ENCODE data around the gene ORC3. TPM values are rescaled to one million over a fixed set of nuclear protein-coding genes. Genes with fewer than 3 reads are reported as not detected.

Gene ORC3
- total and polyA plus RNA-seq, 2 donors (not counting 1 experiment from before 2014, with no cell fraction given), result 16.1 to 31.2 TPM

DNA sequence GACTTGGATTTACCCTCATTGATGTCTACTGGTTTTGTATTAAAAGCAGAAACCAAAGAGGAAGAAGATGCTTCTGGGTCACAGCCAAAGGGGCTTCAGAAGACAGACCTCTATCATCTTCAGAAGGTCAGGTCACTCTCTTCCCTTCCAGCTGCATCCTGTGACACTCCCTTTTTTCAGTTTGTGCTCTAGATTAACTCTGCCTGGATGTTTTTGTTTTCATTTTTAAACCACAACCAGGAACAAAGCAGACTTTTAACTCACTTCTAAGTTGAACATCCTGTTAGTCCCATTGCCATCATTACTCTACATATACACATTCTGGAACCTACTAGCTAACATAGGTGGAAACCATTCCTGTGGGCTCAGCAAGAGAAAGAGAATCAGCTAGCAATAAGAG, 66.9 kb downstream of the ORC3 start:
- peaks cover 2 to 11% of the 10 kb centered on the region in 2 experiments for H3K36me3 ChIP-seq (replicated peaks in 1 of 2; ENCODE audit: control extremely low read depth in 1 of 2, control insufficient read depth in 1 of 2, extremely low read depth in 1 of 2, insufficient read depth in 2 of 2, low read length in 1 of 2)
- H2AFZ ChIP-seq (ENCODE audit: insufficient read depth, low read depth, low read length, poor library complexity, severe bottlenecking), result no peak overlapping the region
- H3K4me1 ChIP-seq (ENCODE audit: control insufficient read depth in 2 of 2, insufficient read depth in 2 of 2, low read length in 2 of 2), result peaks cover 2 to 3% of the 10 kb centered on the region in 2 donors
- Mint-ChIP-seq H3K27ac (peak overlapping the region; percentile 59), H3K4me3 (no peak overlapping the region), H3K27me3 (no peaks in the 10 kb centered on the region), H3K4me1 (peaks cover 7% of the 10 kb centered on the region), H3K9me3 (ENCODE audit: insufficient read depth) (no peaks in the 10 kb centered on the region)
- no peak for DNase-seq
- no peak overlapping the region for H3K4me2 ChIP-seq (replicated peaks; ENCODE audit: low read depth, low read length, poor library complexity, severe bottlenecking)
- POLR2A ChIA-PET, result no interaction called here
- H3K9me3 ChIP-seq (ENCODE audit: control extremely low read depth in 1 of 3, control insufficient read depth in 2 of 3, insufficient read depth in 1 of 3, low read length in 2 of 3), result no peaks in the 10 kb centered on the region
- ATAC-seq (ENCODE audit: low read depth), result peak; percentile 31
- H3K79me2 ChIP-seq (ENCODE audit: control insufficient read depth, insufficient read depth, low read length), result no peaks in the 10 kb centered on the region
- H3K4me3 ChIP-seq (ENCODE audit: control extremely low read depth in 1 of 5, extremely low read depth in 1 of 5, insufficient read depth in 1 of 5, low read depth in 2 of 5, low read length in 4 of 5), result no peak overlapping the region
- H3K27me3 ChIP-seq (replicated peaks in 1 of 4; ENCODE audit: control extremely low read depth in 1 of 4, control insufficient read depth in 3 of 4, insufficient read depth in 4 of 4, low read length in 3 of 4), result no peaks in the 10 kb centered on the region
- no peak for TF ChIP-seq EZH2 (IDR thresholded peaks at IDR 0.05; ENCODE audit: borderline replicate concordance, insufficient read depth, low read depth, low read length, poor library complexity, severe bottlenecking)
- TF ChIP-seq, protein P1, sequence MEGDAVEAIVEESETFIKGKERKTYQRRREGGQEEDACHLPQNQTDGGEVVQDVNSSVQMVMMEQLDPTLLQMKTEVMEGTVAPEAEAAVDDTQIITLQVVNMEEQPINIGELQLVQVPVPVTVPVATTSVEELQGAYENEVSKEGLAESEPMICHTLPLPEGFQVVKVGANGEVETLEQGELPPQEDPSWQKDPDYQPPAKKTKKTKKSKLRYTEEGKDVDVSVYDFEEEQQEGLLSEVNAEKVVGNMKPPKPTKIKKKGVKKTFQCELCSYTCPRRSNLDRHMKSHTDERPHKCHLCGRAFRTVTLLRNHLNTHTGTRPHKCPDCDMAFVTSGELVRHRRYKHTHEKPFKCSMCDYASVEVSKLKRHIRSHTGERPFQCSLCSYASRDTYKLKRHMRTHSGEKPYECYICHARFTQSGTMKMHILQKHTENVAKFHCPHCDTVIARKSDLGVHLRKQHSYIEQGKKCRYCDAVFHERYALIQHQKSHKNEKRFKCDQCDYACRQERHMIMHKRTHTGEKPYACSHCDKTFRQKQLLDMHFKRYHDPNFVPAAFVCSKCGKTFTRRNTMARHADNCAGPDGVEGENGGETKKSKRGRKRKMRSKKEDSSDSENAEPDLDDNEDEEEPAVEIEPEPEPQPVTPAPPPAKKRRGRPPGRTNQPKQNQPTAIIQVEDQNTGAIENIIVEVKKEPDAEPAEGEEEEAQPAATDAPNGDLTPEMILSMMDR (IDR thresholded peaks at IDR 0.05), result no peak
- CTCF ChIA-PET, result no interaction called here
- intact Hi-C loops (cut with micrococcal nuclease), result no loop called here
- H4K20me1 ChIP-seq (ENCODE audit: control insufficient read depth, insufficient read depth, low read length, poor library complexity, severe bottlenecking), result no peaks in the 10 kb centered on the region
- H3K27ac ChIP-seq (ENCODE audit: low read length in 2 of 2), result peak overlapping the region in 1 of 2 donors; percentile 25
- H3K9ac ChIP-seq (ENCODE audit: low read length), result no peak overlapping the region

DNA sequence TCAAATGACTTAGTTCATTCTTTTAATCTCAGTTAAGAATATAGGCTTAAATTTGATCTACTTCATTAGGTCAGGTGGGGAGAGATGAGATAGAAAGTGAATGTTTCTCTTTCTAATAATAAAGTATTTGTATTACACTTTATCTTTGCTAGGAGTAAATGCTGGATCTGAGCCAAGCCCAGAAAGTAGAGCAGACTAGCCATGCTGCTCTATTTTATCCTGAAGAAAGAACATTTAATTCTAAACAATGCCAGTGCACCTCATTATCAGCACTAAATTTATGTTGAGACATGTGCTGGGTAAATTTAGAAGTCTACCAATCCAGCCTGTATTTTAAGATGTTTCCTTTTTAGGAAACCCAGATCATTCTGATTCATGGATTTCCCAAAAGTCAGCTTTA, 68.6 kb downstream of the ORC3 start:
- no peaks in the 10 kb centered on the region for H4K20me1 ChIP-seq (ENCODE audit: control insufficient read depth, insufficient read depth, low read length, poor library complexity, severe bottlenecking)
- H3K27me3 Mint-ChIP-seq, result no peaks in the 10 kb centered on the region
- TF ChIP-seq, protein P1 (IDR thresholded peaks at IDR 0.05), result no peak
- TF ChIP-seq EZH2 (IDR thresholded peaks at IDR 0.05; ENCODE audit: borderline replicate concordance, insufficient read depth, low read depth, low read length, poor library complexity, severe bottlenecking), result no peak
- H3K27me3 ChIP-seq (replicated peaks in 1 of 4; ENCODE audit: control extremely low read depth in 1 of 4, control insufficient read depth in 3 of 4, insufficient read depth in 4 of 4, low read length in 3 of 4), result no peaks in the 10 kb centered on the region
- no peak overlapping the region for H2AFZ ChIP-seq (ENCODE audit: insufficient read depth, low read depth, low read length, poor library complexity, severe bottlenecking)
- no peak overlapping the region for H3K9ac ChIP-seq (ENCODE audit: low read length)
- ChIA-PET CTCF (no interaction called here), POLR2A (no interaction called here)
- no peak for DNase-seq
- H3K4me1 ChIP-seq (ENCODE audit: control insufficient read depth in 2 of 2, insufficient read depth in 2 of 2, low read length in 2 of 2), result peaks cover 2 to 3% of the 10 kb centered on the region in 2 donors
- H3K27ac ChIP-seq (ENCODE audit: low read length in 2 of 2), result no peak overlapping the region
- no peaks in the 10 kb centered on the region for H3K9me3 ChIP-seq (ENCODE audit: control extremely low read depth in 1 of 3, control insufficient read depth in 2 of 3, insufficient read depth in 1 of 3, low read length in 2 of 3)
- peaks cover 0 to 8% of the 10 kb centered on the region in 2 experiments for H3K36me3 ChIP-seq (replicated peaks in 1 of 2; ENCODE audit: control extremely low read depth in 1 of 2, control insufficient read depth in 1 of 2, extremely low read depth in 1 of 2, insufficient read depth in 2 of 2, low read length in 1 of 2)
- intact Hi-C loops (cut with micrococcal nuclease), result no loop called here
- no peak overlapping the region for H3K27ac Mint-ChIP-seq
- no peak overlapping the region for H3K4me3 Mint-ChIP-seq
- no peak overlapping the region for H3K4me2 ChIP-seq (replicated peaks; ENCODE audit: low read depth, low read length, poor library complexity, severe bottlenecking)
- H3K4me3 ChIP-seq (ENCODE audit: control extremely low read depth in 1 of 5, extremely low read depth in 1 of 5, insufficient read depth in 1 of 5, low read depth in 2 of 5, low read length in 4 of 5), result no peak overlapping the region
- H3K79me2 ChIP-seq (ENCODE audit: control insufficient read depth, insufficient read depth, low read length), result no peaks in the 10 kb centered on the region
- H3K4me1 Mint-ChIP-seq, result peaks cover 7% of the 10 kb centered on the region
- no peak for ATAC-seq (ENCODE audit: low read depth)
- H3K9me3 Mint-ChIP-seq (ENCODE audit: insufficient read depth), result no peaks in the 10 kb centered on the region
